IPS-NIHi7 (cell line): ENCODE measurements around the gene FBXL16.

ENCODE experiments used
- DNase-seq: peaks from one replicate; pipeline ENCODE4 v3.0.0; 2012; ENCODE audit warnings: mixed read lengths; ENCODE audit errors: extremely low spot score

Gene FBXL16

DNA sequence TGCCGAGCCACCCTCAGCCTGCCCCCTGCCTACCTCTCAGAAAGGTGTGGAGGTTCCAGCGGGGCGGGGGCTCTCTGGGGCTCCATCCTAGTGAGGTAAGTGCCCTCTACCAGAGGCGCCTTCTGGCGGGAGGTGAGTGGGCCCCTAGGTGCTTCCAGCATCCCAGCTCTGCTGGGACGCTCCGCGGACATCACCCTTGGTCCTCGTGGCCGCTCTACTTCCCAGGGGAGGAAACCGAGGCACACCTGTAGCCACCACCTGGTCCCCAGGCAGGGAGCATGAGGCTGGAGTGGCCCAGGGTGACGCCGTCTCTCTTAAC, 62.6 kb downstream of the FBXL16 start:
- DNase-seq: no peak
